ENCODE data around the gene AGFG2. TPM values are rescaled to one million over a fixed set of nuclear protein-coding genes. Genes with fewer than 3 reads are reported as not detected.

The AGFG2 gene
- total and polyA plus RNA-seq, 2 of the 13 experiments (the other 11 are each of a cell fraction or from before 2014, with no cell fraction given), result 125 to 132 TPM

GRCh38 chr7:100546129-100546925, 7.3 kb downstream of the AGFG2 start (continued):
- no peak for TF ChIP-seq FIP1L1 (IDR thresholded peaks at IDR 0.05; ENCODE audit: borderline replicate concordance, insufficient read depth, low read depth, low read length)
- TF ChIP-seq ZNF850 (CRISPR knock-in tag; conservative IDR thresholded peaks at IDR 0.05), result no peak
- no peak for TF ChIP-seq HNRNPLL (IDR thresholded peaks at IDR 0.05; ENCODE audit: low read depth, low read length, poor library complexity, severe bottlenecking)
- no peak for TF ChIP-seq ZNF784 (CRISPR knock-in tag; IDR thresholded peaks at IDR 0.05; ENCODE audit: borderline replicate concordance)
- TF ChIP-seq FOXJ3 (CRISPR knock-in tag; IDR thresholded peaks at IDR 0.05; ENCODE audit: borderline replicate concordance), result peak; percentile 43; the same call in 1 of the 2 replicates
- TF ChIP-seq HNRNPUL1 (IDR thresholded peaks at IDR 0.05; ENCODE audit: low read depth, low read length), result no peak
- 0 out of 2 replicates have a peak, but pooled peaks have one; percentile 21 for TF ChIP-seq NFYC (CRISPR knock-in tag; IDR thresholded peaks at IDR 0.05)
- TF ChIP-seq ZSCAN31 (CRISPR knock-in tag; IDR thresholded peaks at IDR 0.05; ENCODE audit: low read depth), result no peak
- TF ChIP-seq ZNF496 (CRISPR knock-in tag; IDR thresholded peaks at IDR 0.05; ENCODE audit: insufficient replicate concordance), result no peak
- no peak for TF ChIP-seq CREBL2 (CRISPR knock-in tag; IDR thresholded peaks at IDR 0.05; ENCODE audit: borderline replicate concordance)
- no peak for TF ChIP-seq ZC3H13 (CRISPR knock-in tag; IDR thresholded peaks at IDR 0.05)
- no peak for TF ChIP-seq CBX2 (IDR thresholded peaks at IDR 0.05; ENCODE audit: low read depth, low read length)
- TF ChIP-seq CBX2 (CRISPR knock-in tag; IDR thresholded peaks at IDR 0.05; ENCODE audit: low read depth), result no peak
- TF ChIP-seq ZNF781 (CRISPR knock-in tag; IDR thresholded peaks at IDR 0.05; ENCODE audit: borderline replicate concordance, not compliant biosample characterization), result no peak
- TF ChIP-seq NR2F1 (CRISPR knock-in tag; IDR thresholded peaks at IDR 0.05), result peak; percentile 50 to 57
- no peak for TF ChIP-seq NBN (conservative IDR thresholded peaks at IDR 0.05)
- TF ChIP-seq GZF1 (CRISPR knock-in tag; IDR thresholded peaks at IDR 0.05), result no peak
- no peak for TF ChIP-seq CCAR2 (optimal IDR thresholded peaks at IDR 0.05; ENCODE audit: low read depth, low read length)
- peak; percentile 74; the same call in 1 of the 2 replicates for TF ChIP-seq ARNTL (CRISPR knock-in tag; IDR thresholded peaks at IDR 0.05)
- no peak for TF ChIP-seq FOXM1 (CRISPR knock-in tag; IDR thresholded peaks at IDR 0.05)
- TF ChIP-seq EED (CRISPR knock-in tag; IDR thresholded peaks at IDR 0.05), result no peak
- no peak for TF ChIP-seq SETDB1 (CRISPR knock-in tag; IDR thresholded peaks at IDR 0.05; ENCODE audit: borderline replicate concordance)
- TF ChIP-seq SALL1 (CRISPR knock-in tag; IDR thresholded peaks at IDR 0.05), result no peak; the same call in 1 of the 2 replicates
- TF ChIP-seq CTCF (CRISPR knock-in tag; IDR thresholded peaks at IDR 0.05), result no peak
- no peak for TF ChIP-seq ZNF773 (CRISPR knock-in tag; IDR thresholded peaks at IDR 0.05; ENCODE audit: borderline replicate concordance)
